Testis (tissue), 3 donors: ENCODE results near the gene OTULIN. TPM values are rescaled to one million over a fixed set of nuclear protein-coding genes. Genes with fewer than 3 reads are reported as not detected.

Experiments used
- DNase-seq: peaks from one replicate; pipeline ENCODE4 v3.0.0-alpha.2; 2019
- H3K27ac ChIP-seq, 2 donors: fragments of 200-600 bp; sonication (generic); one replicate each; pipeline ENCODE4 v1.5.1; 2019
- H3K27me3 ChIP-seq: fragments of 200-600 bp; sonication (generic); one replicate; pipeline ENCODE4 v1.5.1; 2019
- H3K36me3 ChIP-seq: fragments of 200-600 bp; sonication (generic); one replicate; pipeline ENCODE4 v1.5.1; 2017; ENCODE audit warnings: low read depth; ENCODE audit errors: missing control alignments
- H3K4me1 ChIP-seq: fragments of 200-600 bp; sonication (generic); one replicate; pipeline ENCODE4 v1.5.1; 2019
- H3K4me3 ChIP-seq, 2 donors: fragments of 200-600 bp; sonication (generic); one replicate each; pipeline ENCODE4 v1.5.1; 2017 to 2019
- H3K9me3 ChIP-seq: fragments of 200-600 bp; sonication (generic); one replicate; pipeline ENCODE4 v1.5.1; 2017
- POLR2A ChIP-seq: fragments of 450-650 bp; IDR thresholded peaks from one replicate; pipeline ENCODE4 v1.6.1; 2017; ENCODE audit warnings: antibody characterized with exemption, mild to moderate bottlenecking, moderate library complexity
- WGBS, 2 donors: methylation state at CpG; one replicate each; pipeline ENCODE4 v1.1.5; 2018; 5-methylcytosine and 5-hydroxymethylcytosine counted together
- intact Hi-C: fragments of 100-400 bp; cut with DNase I; formaldehyde crosslinking; loops from one replicate; pipeline ENCODE4 v1.15.1; 2023; ENCODE audit warnings: low total_unique reads
- polyA plus RNA-seq: library from polyadenylated mRNA; stranded (reverse); fragments of 350-450 nt; fragmentation: Illumina TruSeq; extraction: RNeasy Lipid Tissue Mini Kit (QIAGEN cat#74804); gene quantifications from one replicate; pipeline ENCODE4 v1.2.3, GENCODE V29; 2014; ENCODE audit warnings: low read depth, low replicate concordance; ENCODE audit not compliant: insufficient read depth
- total RNA-seq, 2 donors: library from RNA; depleted of rRNA; stranded (reverse); fragments of >200 nt; gene quantifications; one replicate each; pipeline ENCODE4 v1.2.3, GENCODE V29; 2016
- TF ChIP-seq, protein P1 (sequence below), 3 experiments: fragments of 450-650 bp in 2 of 3; fragments of 200-600 bp in 1 of 3; sonication (generic) in 1 of 3; IDR thresholded peaks; one replicate each; pipeline ENCODE4 v1.5.1; 2016 to 2019; ENCODE audit warnings: antibody characterized with exemption in 3 of 3, mild to moderate bottlenecking in 2 of 3, moderate library complexity in 1 of 3

The OTULIN gene
- total and polyA plus RNA-seq, 3 donors from 2014 or later = 32.7 to 41.0 (median 33.8) TPM

DNA sequence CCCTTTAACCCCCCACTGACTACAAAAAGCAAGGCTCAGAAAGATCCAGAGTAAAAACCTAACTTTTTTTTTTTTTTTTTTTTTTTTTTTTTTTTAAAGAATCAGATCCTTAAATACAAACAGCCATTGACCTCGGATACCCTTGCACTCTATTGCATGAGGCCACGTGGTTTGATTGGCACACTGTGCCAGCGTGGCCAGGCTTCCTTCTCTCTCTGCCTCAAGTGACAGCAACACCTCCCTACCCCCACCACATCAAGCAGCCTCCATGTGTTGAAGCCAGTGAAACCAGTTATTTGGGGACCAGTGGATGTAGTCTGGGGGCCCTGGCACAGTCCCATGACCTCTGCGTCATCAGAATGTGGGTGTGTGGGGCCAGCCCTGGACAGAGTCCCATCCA, 71.4 kb downstream of the OTULIN start:
- intact Hi-C loops = no loop called here

DNA sequence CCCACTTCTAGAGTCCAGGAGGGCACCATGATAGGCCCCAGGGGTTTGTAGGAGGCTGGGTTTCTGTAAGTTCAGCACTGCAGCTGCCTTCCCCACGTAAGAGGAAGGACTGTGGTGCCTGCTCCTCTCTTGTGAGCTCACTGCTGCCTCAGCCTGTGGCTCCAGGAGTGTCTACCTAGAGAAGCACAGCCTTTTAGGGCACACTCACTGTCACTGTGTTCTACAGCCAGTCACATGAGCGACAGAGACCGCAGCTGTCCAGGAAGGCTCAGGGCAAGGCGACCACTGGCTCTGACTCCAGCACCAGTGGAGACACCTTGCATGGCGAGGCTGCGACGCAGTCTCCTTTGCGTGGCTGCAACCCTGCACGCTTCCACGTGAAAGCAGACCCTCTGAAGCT, 72.8 kb downstream of the OTULIN start:
- H3K9me3 ChIP-seq = no peaks in the 10 kb centered on the region
- TF ChIP-seq, protein P1, sequence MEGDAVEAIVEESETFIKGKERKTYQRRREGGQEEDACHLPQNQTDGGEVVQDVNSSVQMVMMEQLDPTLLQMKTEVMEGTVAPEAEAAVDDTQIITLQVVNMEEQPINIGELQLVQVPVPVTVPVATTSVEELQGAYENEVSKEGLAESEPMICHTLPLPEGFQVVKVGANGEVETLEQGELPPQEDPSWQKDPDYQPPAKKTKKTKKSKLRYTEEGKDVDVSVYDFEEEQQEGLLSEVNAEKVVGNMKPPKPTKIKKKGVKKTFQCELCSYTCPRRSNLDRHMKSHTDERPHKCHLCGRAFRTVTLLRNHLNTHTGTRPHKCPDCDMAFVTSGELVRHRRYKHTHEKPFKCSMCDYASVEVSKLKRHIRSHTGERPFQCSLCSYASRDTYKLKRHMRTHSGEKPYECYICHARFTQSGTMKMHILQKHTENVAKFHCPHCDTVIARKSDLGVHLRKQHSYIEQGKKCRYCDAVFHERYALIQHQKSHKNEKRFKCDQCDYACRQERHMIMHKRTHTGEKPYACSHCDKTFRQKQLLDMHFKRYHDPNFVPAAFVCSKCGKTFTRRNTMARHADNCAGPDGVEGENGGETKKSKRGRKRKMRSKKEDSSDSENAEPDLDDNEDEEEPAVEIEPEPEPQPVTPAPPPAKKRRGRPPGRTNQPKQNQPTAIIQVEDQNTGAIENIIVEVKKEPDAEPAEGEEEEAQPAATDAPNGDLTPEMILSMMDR (IDR thresholded peaks at IDR 0.05) = no peak
- TF ChIP-seq POLR2A = no peak
- H3K36me3 ChIP-seq = no peaks in the 10 kb centered on the region
- intact Hi-C loops = no loop called here
- H3K4me3 ChIP-seq = no peak overlapping the region
- 92 to 96% methylated on average over 10 of the region's 10 CpGs for whole genome bisulfite sequencing, 2 donors
- H3K4me1 ChIP-seq = no peaks in the 10 kb centered on the region
- no peaks in the 10 kb centered on the region for H3K27me3 ChIP-seq
- no peak overlapping the region for H3K27ac ChIP-seq
- DNase-seq = no peak

More for the DNA sequence above, 71.4 kb downstream of the OTULIN start:
- H3K36me3 ChIP-seq = no peaks in the 10 kb centered on the region
- TF ChIP-seq, protein P1 (IDR thresholded peaks at IDR 0.05) = no peak
- TF ChIP-seq POLR2A = no peak
- no peaks in the 10 kb centered on the region for H3K9me3 ChIP-seq
- H3K4me1 ChIP-seq = no peaks in the 10 kb centered on the region
- DNase-seq = no peak
- H3K27me3 ChIP-seq = no peaks in the 10 kb centered on the region
- 79 to 96% methylated on average over 3 to 4 of the region's 4 CpGs for WGBS, 2 donors
- no peak overlapping the region for H3K27ac ChIP-seq
- H3K4me3 ChIP-seq = no peak overlapping the region

DNA sequence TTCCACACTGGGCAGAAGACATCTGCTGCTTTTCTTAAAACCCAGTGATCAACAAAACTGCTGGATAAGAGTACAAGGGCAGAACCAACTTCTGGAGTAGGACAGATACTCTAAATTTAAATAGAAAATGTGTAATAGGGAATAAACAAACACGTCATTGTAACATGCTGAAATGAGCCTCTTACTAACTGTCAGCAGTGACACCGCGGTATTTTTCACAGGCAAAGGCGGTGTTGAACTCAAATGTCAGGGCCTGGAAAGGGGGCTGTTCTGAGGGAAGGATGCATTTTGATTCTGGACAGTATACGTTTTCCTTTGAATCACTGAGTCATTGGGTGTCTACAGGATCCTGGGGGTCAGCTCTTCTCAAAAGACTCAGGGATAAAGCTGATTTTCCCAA, 73.5 kb downstream of the OTULIN start:
- TF ChIP-seq, protein P1 (IDR thresholded peaks at IDR 0.05) = no peak
- no peak for TF ChIP-seq POLR2A
- Histone ChIP-seq H3K36me3 (no peaks in the 10 kb centered on the region), H3K4me3 (no peak overlapping the region), H3K27ac (no peak overlapping the region), H3K27me3 (no peaks in the 10 kb centered on the region), H3K4me1 (no peaks in the 10 kb centered on the region), H3K9me3 (no peaks in the 10 kb centered on the region)
- 96 to 97% methylated on average over 5 of the region's 5 CpGs for WGBS, 2 donors
- intact Hi-C loops = no loop called here
- DNase-seq = no peak

DNA sequence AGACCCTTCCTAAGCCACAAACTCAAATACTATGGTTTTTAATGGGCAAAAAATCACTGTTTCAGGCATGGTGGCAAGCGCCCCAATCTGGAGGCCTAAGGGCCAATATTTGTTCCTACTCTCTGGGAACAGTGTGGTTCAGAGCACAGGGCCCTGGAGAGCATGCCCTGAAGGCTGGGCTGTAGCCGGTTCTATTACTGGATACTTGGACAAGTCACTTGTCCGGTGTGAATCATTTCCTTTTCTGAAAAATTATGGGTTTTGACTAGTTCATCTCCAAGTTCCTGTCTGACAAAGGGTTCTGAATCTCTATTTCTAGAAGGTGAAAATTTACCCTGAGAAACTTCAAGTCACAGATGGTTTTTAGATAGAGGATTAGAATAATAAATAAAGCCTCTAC, 75.0 kb downstream of the OTULIN start:
- no peaks in the 10 kb centered on the region for H3K36me3 ChIP-seq
- WGBS, 2 donors = 86 to 89% methylated on average over 3 of the region's 3 CpGs
- TF ChIP-seq, protein P1 (IDR thresholded peaks at IDR 0.05) = no peak
- TF ChIP-seq POLR2A = no peak
- H3K4me3 ChIP-seq = no peak overlapping the region
- H3K4me1 ChIP-seq = no peaks in the 10 kb centered on the region
- DNase-seq = no peak
- no peaks in the 10 kb centered on the region for H3K27me3 ChIP-seq
- intact Hi-C loops = no loop called here
- H3K27ac ChIP-seq = no peak overlapping the region
- no peaks in the 10 kb centered on the region for H3K9me3 ChIP-seq

DNA sequence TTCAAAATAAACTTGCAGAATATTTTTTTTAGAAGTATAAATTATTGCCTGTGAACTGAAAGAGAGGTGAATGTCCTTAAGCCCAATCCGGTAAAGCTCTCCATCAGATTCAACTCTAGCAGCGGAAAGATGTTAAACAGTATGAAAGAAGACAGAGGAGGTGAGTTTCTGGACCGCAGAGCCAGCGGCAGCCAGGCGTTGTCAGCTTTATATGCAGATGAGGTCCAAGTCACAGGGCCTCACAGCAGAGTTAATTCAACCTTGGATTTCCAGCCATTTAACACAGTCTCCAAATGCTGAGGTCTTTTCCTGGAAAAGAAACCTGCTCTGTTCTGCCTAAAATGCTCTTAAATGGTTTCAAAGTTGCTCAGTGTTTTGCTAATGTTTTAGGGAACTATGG, 75.5 kb downstream of the OTULIN start:
- WGBS, 2 donors = 91 to 93% methylated on average over 5 of the region's 5 CpGs
- Histone ChIP-seq H3K27ac (no peak overlapping the region), H3K36me3 (no peaks in the 10 kb centered on the region), H3K9me3 (no peaks in the 10 kb centered on the region), H3K4me3 (no peak overlapping the region), H3K27me3 (no peaks in the 10 kb centered on the region), H3K4me1 (no peaks in the 10 kb centered on the region)
- no peak for TF ChIP-seq POLR2A
- TF ChIP-seq, protein P1 (IDR thresholded peaks at IDR 0.05) = no peak
- intact Hi-C loops = no loop called here
- DNase-seq = no peak
